ENCODE results near the gene SPTLC2.

DNA sequence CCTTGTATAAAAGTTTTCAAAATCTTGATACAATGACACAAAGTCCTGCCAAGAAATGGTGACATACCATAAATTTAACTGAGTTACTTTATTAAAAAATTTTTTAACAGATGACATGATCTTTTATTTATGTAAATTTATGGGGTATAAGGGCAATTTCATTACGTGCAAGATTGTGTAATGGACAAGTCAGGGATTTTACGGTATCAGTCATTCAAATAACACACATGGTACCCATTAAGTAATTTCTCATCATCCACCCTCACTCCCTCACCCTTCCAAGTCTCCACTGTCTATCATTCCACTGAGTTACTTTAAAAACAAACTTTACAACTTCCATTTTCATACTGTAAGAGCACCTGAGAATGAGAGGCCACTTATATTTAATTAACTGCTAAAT is 37.4 kb downstream of the SPTLC2 start:
- no peak for TF ChIP-seq EZH2 (IDR thresholded peaks at IDR 0.05; ENCODE audit: borderline replicate concordance)
- TF ChIP-seq, protein P1, sequence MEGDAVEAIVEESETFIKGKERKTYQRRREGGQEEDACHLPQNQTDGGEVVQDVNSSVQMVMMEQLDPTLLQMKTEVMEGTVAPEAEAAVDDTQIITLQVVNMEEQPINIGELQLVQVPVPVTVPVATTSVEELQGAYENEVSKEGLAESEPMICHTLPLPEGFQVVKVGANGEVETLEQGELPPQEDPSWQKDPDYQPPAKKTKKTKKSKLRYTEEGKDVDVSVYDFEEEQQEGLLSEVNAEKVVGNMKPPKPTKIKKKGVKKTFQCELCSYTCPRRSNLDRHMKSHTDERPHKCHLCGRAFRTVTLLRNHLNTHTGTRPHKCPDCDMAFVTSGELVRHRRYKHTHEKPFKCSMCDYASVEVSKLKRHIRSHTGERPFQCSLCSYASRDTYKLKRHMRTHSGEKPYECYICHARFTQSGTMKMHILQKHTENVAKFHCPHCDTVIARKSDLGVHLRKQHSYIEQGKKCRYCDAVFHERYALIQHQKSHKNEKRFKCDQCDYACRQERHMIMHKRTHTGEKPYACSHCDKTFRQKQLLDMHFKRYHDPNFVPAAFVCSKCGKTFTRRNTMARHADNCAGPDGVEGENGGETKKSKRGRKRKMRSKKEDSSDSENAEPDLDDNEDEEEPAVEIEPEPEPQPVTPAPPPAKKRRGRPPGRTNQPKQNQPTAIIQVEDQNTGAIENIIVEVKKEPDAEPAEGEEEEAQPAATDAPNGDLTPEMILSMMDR (IDR thresholded peaks at IDR 0.05; ENCODE audit: poor library complexity): no peak
- TF ChIP-seq EZH2phosphoT487 (IDR thresholded peaks at IDR 0.05; ENCODE audit: low read depth, severe bottlenecking, unreplicated experiment): no peak
